GM23338 (cell line): ENCODE data around the gene FCER1G. TPM values are rescaled to one million over a fixed set of nuclear protein-coding genes. Genes with fewer than 3 reads are reported as not detected.

Experiments used
- EZH2 ChIP-seq: fragments of 200-600 bp; sonication (generic); IDR thresholded peaks from one replicate; pipeline ENCODE4 v1.8.0; 2017; ENCODE audit warnings: antibody characterized with exemption, mild to moderate bottlenecking, low read depth; ENCODE audit not compliant: unreplicated experiment
- EZH2phosphoT487 ChIP-seq: fragments of 200-600 bp; sonication (generic); IDR thresholded peaks from one replicate; pipeline ENCODE4 v1.8.1; 2018; ENCODE audit warnings: antibody characterized with exemption; ENCODE audit not compliant: unreplicated experiment
- JUNB ChIP-seq: IDR thresholded peaks from one replicate; pipeline ENCODE4 v1.6.1; 2016; ENCODE audit warnings: antibody characterized with exemption; ENCODE audit not compliant: unreplicated experiment
- POLR2AphosphoS5 ChIP-seq: IDR thresholded peaks from 2 replicates; pipeline ENCODE4 v1.6.1; 2016; ENCODE audit warnings: antibody characterized with exemption, low read depth
- STAT1 ChIP-seq: IDR thresholded peaks from one replicate; pipeline ENCODE4 v1.6.1; 2016; ENCODE audit warnings: antibody characterized with exemption; ENCODE audit not compliant: unreplicated experiment
- ZNF114 ChIP-seq: fragments of 250-450 bp; sonication (Bioruptor Pico); IDR thresholded peaks from 2 replicates; pipeline ENCODE4 v1.5.0; 2020; ENCODE audit warnings: mild to moderate bottlenecking, moderate library complexity
- ZNF331 ChIP-seq: fragments of 250-450 bp; sonication (Bioruptor Pico); IDR thresholded peaks from 2 replicates; pipeline ENCODE4 v1.5.0; 2020; ENCODE audit warnings: low read depth, mild to moderate bottlenecking, moderate library complexity
- polyA plus RNA-seq: library from polyadenylated mRNA; unstranded; fragments of >200 nt; fragmentation: Nextera tagmentation; extraction: Ambion mirVana; gene quantifications from 2 replicates; pipeline ENCODE4 v1.2.1, GENCODE V29; 2016
- total RNA-seq: library from RNA; depleted of rRNA; stranded (reverse); fragments of >200 nt; shearing (Covaris generic); gene quantifications from 2 replicates; pipeline ENCODE4 v1.2.3, GENCODE V29; 2014
- TF ChIP-seq, protein P1 (sequence below): fragments of 250-450 bp; sonication (Bioruptor Pico); IDR thresholded peaks from 2 replicates; pipeline ENCODE4 v1.5.0; 2020; ENCODE audit warnings: mild to moderate bottlenecking, moderate library complexity
- TF ChIP-seq, protein P2 (sequence below), 2 experiments: fragments of 200-600 bp in 1 of 2; sonication (generic) in 1 of 2; conservative IDR thresholded peaks; 2 replicates each; pipeline versions ENCODE4 v1.5.1 to v1.6.1; 2016 to 2017; ENCODE audit warnings: antibody characterized with exemption in 2 of 2, low read depth in 2 of 2, mild to moderate bottlenecking in 2 of 2, moderate library complexity in 1 of 2
- TF ChIP-seq, protein P3 (sequence below): IDR thresholded peaks from 2 replicates; pipeline ENCODE4 v1.6.1; 2016; ENCODE audit warnings: antibody characterized with exemption

FCER1G gene
- total and polyA plus RNA-seq, 2 experiments from 2014 or later: 1.1 TPM; not detected in 1

- TF ChIP-seq, protein P1, sequence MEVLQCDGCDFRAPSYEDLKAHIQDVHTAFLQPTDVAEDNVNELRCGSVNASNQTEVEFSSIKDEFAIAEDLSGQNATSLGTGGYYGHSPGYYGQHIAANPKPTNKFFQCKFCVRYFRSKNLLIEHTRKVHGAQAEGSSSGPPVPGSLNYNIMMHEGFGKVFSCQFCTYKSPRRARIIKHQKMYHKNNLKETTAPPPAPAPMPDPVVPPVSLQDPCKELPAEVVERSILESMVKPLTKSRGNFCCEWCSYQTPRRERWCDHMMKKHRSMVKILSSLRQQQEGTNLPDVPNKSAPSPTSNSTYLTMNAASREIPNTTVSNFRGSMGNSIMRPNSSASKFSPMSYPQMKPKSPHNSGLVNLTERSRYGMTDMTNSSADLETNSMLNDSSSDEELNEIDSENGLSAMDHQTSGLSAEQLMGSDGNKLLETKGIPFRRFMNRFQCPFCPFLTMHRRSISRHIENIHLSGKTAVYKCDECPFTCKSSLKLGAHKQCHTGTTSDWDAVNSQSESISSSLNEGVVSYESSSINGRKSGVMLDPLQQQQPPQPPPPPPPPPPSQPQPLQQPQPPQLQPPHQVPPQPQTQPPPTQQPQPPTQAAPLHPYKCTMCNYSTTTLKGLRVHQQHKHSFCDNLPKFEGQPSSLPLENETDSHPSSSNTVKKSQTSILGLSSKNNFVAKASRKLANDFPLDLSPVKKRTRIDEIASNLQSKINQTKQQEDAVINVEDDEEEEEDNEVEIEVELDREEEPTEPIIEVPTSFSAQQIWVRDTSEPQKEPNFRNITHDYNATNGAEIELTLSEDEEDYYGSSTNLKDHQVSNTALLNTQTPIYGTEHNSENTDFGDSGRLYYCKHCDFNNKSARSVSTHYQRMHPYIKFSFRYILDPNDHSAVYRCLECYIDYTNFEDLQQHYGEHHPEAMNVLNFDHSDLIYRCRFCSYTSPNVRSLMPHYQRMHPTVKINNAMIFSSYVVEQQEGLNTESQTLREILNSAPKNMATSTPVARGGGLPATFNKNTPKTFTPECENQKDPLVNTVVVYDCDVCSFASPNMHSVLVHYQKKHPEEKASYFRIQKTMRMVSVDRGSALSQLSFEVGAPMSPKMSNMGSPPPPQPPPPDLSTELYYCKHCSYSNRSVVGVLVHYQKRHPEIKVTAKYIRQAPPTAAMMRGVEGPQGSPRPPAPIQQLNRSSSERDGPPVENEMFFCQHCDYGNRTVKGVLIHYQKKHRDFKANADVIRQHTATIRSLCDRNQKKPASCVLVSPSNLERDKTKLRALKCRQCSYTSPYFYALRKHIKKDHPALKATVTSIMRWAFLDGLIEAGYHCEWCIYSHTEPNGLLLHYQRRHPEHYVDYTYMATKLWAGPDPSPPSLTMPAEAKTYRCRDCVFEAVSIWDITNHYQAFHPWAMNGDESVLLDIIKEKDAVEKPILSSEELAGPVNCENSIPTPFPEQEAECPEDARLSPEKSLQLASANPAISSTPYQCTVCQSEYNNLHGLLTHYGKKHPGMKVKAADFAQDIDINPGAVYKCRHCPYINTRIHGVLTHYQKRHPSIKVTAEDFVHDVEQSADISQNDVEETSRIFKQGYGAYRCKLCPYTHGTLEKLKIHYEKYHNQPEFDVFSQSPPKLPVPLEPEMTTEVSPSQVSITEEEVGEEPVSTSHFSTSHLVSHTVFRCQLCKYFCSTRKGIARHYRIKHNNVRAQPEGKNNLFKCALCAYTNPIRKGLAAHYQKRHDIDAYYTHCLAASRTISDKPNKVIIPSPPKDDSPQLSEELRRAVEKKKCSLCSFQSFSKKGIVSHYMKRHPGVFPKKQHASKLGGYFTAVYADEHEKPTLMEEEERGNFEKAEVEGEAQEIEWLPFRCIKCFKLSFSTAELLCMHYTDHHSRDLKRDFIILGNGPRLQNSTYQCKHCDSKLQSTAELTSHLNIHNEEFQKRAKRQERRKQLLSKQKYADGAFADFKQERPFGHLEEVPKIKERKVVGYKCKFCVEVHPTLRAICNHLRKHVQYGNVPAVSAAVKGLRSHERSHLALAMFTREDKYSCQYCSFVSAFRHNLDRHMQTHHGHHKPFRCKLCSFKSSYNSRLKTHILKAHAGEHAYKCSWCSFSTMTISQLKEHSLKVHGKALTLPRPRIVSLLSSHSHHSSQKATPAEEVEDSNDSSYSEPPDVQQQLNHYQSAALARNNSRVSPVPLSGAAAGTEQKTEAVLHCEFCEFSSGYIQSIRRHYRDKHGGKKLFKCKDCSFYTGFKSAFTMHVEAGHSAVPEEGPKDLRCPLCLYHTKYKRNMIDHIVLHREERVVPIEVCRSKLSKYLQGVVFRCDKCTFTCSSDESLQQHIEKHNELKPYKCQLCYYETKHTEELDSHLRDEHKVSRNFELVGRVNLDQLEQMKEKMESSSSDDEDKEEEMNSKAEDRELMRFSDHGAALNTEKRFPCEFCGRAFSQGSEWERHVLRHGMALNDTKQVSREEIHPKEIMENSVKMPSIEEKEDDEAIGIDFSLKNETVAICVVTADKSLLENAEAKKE (CRISPR knock-in tag): no peak
- no peak for TF ChIP-seq ZNF114 (CRISPR knock-in tag)
- no peak for TF ChIP-seq JUNB
- no peak for TF ChIP-seq EZH2phosphoT487
- no peak for TF ChIP-seq EZH2
- TF ChIP-seq, protein P2, sequence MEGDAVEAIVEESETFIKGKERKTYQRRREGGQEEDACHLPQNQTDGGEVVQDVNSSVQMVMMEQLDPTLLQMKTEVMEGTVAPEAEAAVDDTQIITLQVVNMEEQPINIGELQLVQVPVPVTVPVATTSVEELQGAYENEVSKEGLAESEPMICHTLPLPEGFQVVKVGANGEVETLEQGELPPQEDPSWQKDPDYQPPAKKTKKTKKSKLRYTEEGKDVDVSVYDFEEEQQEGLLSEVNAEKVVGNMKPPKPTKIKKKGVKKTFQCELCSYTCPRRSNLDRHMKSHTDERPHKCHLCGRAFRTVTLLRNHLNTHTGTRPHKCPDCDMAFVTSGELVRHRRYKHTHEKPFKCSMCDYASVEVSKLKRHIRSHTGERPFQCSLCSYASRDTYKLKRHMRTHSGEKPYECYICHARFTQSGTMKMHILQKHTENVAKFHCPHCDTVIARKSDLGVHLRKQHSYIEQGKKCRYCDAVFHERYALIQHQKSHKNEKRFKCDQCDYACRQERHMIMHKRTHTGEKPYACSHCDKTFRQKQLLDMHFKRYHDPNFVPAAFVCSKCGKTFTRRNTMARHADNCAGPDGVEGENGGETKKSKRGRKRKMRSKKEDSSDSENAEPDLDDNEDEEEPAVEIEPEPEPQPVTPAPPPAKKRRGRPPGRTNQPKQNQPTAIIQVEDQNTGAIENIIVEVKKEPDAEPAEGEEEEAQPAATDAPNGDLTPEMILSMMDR (conservative IDR thresholded peaks at IDR 0.05; ENCODE audit: low read depth in 2 of 2): no peak
- no peak for TF ChIP-seq POLR2AphosphoS5
- TF ChIP-seq STAT1: no peak
- TF ChIP-seq ZNF331 (CRISPR knock-in tag): no peak
- TF ChIP-seq, protein P3, sequence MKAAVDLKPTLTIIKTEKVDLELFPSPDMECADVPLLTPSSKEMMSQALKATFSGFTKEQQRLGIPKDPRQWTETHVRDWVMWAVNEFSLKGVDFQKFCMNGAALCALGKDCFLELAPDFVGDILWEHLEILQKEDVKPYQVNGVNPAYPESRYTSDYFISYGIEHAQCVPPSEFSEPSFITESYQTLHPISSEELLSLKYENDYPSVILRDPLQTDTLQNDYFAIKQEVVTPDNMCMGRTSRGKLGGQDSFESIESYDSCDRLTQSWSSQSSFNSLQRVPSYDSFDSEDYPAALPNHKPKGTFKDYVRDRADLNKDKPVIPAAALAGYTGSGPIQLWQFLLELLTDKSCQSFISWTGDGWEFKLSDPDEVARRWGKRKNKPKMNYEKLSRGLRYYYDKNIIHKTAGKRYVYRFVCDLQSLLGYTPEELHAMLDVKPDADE: no peak
These were observed 43.4 kb upstream of the FCER1G start (continued) for GRCh38 chr1:161171696-161172095.
